Skin epidermis (tissue), 12 donors: ENCODE data around the gene MFSD11.
"Not testable (repeated sequence)": the region's sequence is repeated elsewhere in the genome, so short reads cannot be mapped to it uniquely, and the experiment has no call there.

Source experiments
- H3K27ac ChIP-seq, 21 experiments: fragments of 200-600 bp; sonication (generic) in 11 of 21; one replicate each; pipeline ENCODE4 v1.5.0; 2020; ENCODE audit warnings: mild to moderate bottlenecking in 3 of 21, inconsistent platforms in 2 of 21, moderate library complexity in 2 of 21
- H3K4me3 ChIP-seq, 7 experiments: fragments of 200-600 bp; sonication (generic) in 2 of 7; one replicate each; pipeline ENCODE4 v1.5.0; 2020; ENCODE audit warnings: inconsistent platforms in 2 of 7, mild to moderate bottlenecking in 2 of 7, moderate library complexity in 1 of 7

The MFSD11 gene

GRCh38 chr17:76737676-76738467, at the start of gene MFSD11:
Gene MFSD11, plus strand, starts transcription at chr17:76738119. Its CDS starts 234 bp downstream, at chr17:76738353.
- H3K4me3 ChIP-seq = peak within 1 kb of the TSS; percentile 63 to 97 (median 87)
- peak within 1 kb of the TSS; percentile 89 to 99 (median 99) for H3K27ac ChIP-seq

DNA sequence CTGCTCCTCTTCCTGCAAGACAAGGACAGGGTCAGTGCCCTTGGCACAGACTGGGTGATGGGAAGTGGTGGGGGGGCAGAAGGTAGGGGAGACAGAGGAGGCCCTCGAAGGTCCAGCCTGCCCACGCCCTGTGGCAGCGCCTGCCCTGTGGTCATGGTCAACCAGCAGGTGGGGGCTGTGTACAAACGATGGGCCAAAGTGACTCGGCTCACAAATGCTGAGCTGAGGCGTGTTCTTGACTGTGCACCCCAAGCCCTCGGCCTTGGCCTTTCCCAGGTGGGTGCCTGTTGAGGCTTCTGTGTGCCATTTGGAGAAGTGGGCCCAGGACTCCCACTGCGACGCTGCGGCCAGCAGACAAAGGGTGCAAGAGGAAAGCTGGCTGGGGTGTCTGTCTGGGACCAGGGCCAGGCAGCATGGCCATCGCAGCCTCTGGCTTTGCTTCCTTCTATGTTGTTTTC, 49.7 kb upstream of the MFSD11 start:
- Histone ChIP-seq H3K4me3 (no peak overlapping the region), H3K27ac (peak overlapping the region in 19 of 21 experiments; percentile 18 to 87 (median 70))

DNA sequence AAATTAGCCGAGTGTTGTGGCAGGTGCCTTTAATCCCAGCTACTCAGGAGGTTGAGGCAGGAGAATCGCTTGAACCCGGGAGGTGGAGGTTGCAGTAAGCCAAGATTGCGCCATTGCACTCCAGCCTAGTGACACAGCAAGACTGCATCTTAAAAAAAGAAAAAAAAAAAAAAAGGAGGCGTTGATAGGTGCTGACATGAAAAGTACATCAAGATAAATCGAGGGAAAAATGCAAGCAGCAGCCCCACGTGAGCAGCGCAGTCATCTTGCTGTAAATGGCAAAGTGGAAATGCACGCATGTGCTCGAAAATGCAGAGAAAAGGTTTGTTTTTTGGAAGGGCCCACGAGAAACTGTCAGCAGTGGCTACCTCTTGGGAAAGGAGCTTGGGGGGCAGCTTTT, 48.1 kb upstream of the MFSD11 start:
- no peak overlapping the region for H3K4me3 ChIP-seq
- H3K27ac ChIP-seq = no peak overlapping the region

DNA sequence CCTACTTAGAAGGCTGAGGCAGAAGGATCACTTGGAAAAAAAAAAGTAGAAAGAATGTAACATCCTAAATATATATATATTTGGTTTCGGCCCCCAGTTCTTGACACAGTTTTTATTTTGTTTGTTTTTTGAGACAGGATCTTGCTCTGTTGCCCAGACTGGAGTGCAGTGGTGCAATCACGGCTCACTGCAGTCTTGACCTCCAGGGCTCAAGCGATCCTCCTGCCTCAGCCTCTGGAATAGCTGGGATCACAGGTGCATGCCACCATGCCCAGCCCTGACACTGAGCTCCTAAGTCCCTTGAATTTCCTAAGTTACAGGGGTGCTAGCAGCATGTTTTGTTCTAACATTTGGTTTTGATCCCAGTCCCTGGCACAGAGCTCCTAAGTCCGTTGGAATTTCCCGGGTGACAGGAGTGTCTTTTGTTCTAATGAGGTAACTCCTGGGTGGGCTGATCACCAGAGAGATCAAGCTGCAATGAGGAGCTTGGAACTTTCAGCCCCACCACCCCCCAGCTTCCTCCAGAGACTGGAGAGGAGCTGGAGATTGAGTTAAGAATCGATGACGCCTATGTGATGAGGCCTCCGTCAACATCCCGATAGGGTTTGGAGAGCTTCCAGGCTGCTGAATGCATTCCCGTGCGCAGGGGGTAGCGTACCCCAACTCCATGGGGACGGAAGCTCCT, 47.2 kb upstream of the MFSD11 start:
- Histone ChIP-seq H3K4me3 (no peak overlapping the region), H3K27ac (no peak overlapping the region)

DNA sequence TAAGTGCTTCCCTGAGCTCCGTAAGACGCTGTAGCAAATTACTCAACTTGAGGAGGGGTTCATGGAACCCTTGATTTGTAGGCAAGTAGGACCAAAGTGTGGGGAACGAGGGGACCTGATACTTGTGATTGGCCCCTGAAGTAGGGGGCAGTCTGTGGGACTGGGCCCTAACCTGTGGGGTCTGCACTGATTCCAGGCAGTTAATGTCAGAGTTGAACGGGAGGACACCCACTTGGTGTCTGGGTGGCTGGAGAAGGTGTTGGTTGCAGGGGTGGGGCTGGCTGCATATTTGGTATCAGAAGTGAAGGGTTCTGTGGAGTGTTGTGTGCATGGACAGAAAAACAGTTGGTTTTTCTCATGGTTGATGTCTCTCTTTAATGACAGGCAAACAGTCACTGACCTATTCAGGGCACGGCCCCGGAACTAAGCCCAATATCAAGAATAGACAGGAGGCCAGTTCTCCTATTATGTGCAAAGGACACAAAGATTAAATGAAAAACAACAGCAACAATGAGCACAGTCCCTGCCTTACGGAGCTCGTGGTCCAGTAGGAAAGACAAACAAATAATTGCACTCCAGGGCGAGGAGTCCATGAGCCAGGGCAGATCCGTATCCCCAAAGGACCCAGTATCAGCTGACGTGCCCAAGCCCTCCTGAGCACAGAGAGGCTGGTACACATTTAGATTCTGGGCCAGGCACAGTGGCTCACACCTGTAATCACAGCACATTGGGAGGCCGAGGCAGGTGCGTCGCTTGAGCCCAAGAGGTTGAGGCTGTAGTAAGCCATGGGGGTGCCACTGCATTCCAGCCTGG, 46.3 kb upstream of the MFSD11 start:
- Histone ChIP-seq H3K4me3 (no peak overlapping the region), H3K27ac (no peak overlapping the region)

- peak overlapping the region in 2 of 21 experiments; percentile 6 to 49 for H3K27ac ChIP-seq
- H3K4me3 ChIP-seq = peak overlapping the region in 1 of 7 experiments; percentile 9
These were observed 42.7 kb upstream of the MFSD11 start for GRCh38 chr17:76695059-76695831.

- Histone ChIP-seq H3K27ac (peak overlapping the region in 6 of 21 experiments; percentile 3 to 54 (median 20)), H3K4me3 (no peak overlapping the region)
These were observed 40.9 kb upstream of the MFSD11 start for GRCh38 chr17:76696763-76697701.

GRCh38 chr17:76697702-76698465, 40.0 kb upstream of the MFSD11 start:
- Histone ChIP-seq H3K27ac (peak overlapping the region in 4 of 21 experiments; percentile 4 to 54 (median 34)), H3K4me3 (no peak overlapping the region)

- H3K27ac ChIP-seq = peak overlapping the region in 3 of 21 experiments; percentile 4 to 54 (median 49)
- not testable (repeated sequence) for H3K4me3 ChIP-seq
These were observed 39.4 kb upstream of the MFSD11 start for GRCh38 chr17:76698466-76698977.

DNA sequence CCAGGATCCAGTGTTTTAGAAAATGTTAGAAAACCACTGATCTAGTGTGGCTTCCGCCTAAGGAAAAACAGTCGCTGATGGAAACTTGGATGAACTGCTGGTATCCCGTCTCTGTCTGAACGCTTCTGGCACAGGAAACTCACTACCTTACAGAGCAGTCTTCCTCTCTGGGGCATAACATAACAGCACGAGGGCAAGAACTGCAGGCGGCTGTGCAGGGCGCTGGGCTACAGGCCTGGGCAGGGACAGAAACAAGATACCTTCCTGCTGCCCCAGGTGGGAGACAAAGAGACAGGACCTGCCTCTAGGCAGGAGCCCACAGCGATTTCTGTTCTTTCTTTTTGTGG, 37.7 kb upstream of the MFSD11 start:
- peak overlapping the region in 1 of 7 experiments; percentile 11 for H3K4me3 ChIP-seq
- peak overlapping the region in 13 of 21 experiments; percentile 43 to 76 (median 54) for H3K27ac ChIP-seq

- H3K4me3 ChIP-seq = peak overlapping the region in 1 of 7 experiments; percentile 11
- peak overlapping the region in 14 of 21 experiments; percentile 43 to 76 (median 58) for H3K27ac ChIP-seq
These were observed 37.1 kb upstream of the MFSD11 start for GRCh38 chr17:76700617-76701470.

GRCh38 chr17:76701471-76701967, 36.4 kb upstream of the MFSD11 start:
- Histone ChIP-seq H3K27ac (peak overlapping the region in 7 of 21 experiments; percentile 17 to 76 (median 61)), H3K4me3 (no peak overlapping the region)

DNA sequence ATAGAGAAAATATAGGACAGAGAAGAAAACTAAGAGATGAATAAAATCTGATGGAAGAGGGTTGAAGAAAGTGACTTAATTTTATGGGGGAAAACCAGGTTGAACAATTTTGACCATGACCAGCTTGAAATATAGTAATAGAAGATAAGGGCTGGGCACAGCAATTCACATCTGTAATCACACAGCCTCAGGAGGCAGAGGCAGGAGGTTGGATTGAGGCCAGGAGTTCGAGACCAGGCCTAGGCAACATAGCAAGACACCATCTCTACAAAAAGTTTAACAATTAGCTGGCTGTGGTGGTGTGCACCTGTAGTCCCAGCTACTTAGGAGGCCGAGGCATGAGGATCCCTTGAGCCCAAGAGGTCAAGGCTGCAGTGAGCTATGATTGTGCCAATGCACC, 35.8 kb upstream of the MFSD11 start:
- no peak overlapping the region for H3K4me3 ChIP-seq
- peak overlapping the region in 1 of 21 experiments; percentile 76 for H3K27ac ChIP-seq

DNA sequence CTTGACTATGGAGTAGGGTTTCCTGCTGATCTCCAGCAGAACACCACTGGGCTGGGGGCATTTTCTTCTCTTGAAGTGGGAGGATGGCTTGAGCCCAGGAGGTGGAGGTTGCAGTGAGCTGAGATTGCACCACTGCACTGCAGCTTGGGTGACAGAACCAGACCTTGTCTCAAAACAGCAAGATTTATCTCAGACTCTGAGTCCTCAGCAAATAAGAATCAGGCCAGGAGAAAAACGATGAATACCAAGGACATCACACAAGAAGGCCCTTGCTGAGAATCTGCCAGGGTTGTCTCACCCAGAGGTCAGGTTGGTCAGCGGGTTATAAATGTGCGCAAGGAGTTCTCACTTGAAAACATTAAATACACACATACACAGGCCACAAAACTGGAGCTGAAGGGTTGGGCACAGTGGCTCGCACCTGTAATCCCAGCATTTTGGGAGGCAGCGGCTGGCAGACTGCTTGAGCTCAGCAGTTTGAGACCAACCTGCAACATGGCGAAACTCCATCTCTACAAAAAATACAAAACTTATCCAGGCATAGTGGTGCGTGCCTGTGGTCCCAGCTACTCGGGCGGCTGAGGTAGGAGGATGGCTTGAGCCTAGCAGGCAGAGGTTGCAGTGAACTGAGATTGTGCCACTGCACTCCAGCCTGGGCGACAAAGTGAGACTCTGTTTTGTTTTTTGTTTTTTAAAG, 34.8 kb upstream of the MFSD11 start:
- Histone ChIP-seq H3K4me3 (no peak overlapping the region), H3K27ac (no peak overlapping the region)

- Histone ChIP-seq H3K27ac (peak overlapping the region in 1 of 21 experiments; percentile 7), H3K4me3 (no peak overlapping the region)
These were observed 33.1 kb upstream of the MFSD11 start for GRCh38 chr17:76704805-76705204.
